Heart left ventricle (tissue), 13 donors: Measurements from ENCODE around the gene OTOF.

ENCODE experiments used
- POLR2A ChIP-seq, 2 donors: fragments of 450-650 bp; IDR thresholded peaks; one replicate each; pipeline ENCODE4 v1.6.1; 2017; ENCODE audit warnings: antibody characterized with exemption in 2 of 2, mild to moderate bottlenecking in 2 of 2, moderate library complexity in 2 of 2
- TF ChIP-seq, protein P1 (sequence below), 12 donors: fragments of 200-600 bp; sonication (generic) in 4 of 12; IDR thresholded peaks; one replicate each; pipeline versions ENCODE4 v1.5.0 to v1.8.0; 2018 to 2022; ENCODE audit warnings: antibody characterized with exemption in 12 of 12, mild to moderate bottlenecking in 5 of 12
- donor health status: ischemic (EF 13 %, LVEDD 7.1; RV severe dilation, severe dysfunction).
- donor health status: DM: no; HTN: yes; CAD: no.
- donor health status: DM: no; HTN: no; CAD: no.
- donor health status: ischemic (EF 25% LVEDD 6.9; RV normal size, moderate dysfunction).
- donor health status: ischemic (EF 25% LVEDD 5.7; RV mildly dilated, moderate dysfunction).
- donor health status: ischemic (EF 35%, LVEDD 5.7; RV mildly dilated, moderate dysfunction).
- donor health status: nonischemic (EF 11% LVEDD 7.7; RV severe dilation, severe dysfunction).
- donor health status: DM: yes; HTN: yes; CAD: no.
- donor health status: PGD.
- donor health status: ischemic (EF 29% LVEDD 5.4; RV normal size, mild dysfunction).
- donor health status: nonischemic (EF 23%, LVEDD 6.1; RV moderate dilation, normal function).

GRCh38 chr2:26503231-26503880 is 25.4 kb upstream of the OTOF start:
- TF ChIP-seq, protein P1, sequence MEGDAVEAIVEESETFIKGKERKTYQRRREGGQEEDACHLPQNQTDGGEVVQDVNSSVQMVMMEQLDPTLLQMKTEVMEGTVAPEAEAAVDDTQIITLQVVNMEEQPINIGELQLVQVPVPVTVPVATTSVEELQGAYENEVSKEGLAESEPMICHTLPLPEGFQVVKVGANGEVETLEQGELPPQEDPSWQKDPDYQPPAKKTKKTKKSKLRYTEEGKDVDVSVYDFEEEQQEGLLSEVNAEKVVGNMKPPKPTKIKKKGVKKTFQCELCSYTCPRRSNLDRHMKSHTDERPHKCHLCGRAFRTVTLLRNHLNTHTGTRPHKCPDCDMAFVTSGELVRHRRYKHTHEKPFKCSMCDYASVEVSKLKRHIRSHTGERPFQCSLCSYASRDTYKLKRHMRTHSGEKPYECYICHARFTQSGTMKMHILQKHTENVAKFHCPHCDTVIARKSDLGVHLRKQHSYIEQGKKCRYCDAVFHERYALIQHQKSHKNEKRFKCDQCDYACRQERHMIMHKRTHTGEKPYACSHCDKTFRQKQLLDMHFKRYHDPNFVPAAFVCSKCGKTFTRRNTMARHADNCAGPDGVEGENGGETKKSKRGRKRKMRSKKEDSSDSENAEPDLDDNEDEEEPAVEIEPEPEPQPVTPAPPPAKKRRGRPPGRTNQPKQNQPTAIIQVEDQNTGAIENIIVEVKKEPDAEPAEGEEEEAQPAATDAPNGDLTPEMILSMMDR (IDR thresholded peaks at IDR 0.05), result peak; percentile 60 to 90 (median 78)
- TF ChIP-seq POLR2A (IDR thresholded peaks at IDR 0.05), result no peak
